NB4 (cell line): ENCODE data around the gene CFL1.

ENCODE experiments used
- CTCF ChIP-seq: IDR thresholded peaks from one replicate; pipeline ENCODE4 v1.5.1; 2012; ENCODE audit warnings: low read depth, low read length
- MAX ChIP-seq: IDR thresholded peaks from 2 replicates; pipeline ENCODE4 v1.6.1; 2011; ENCODE audit warnings: low read depth, low read length
- MYC ChIP-seq: IDR thresholded peaks from 2 replicates; pipeline ENCODE4 v1.6.1; 2011; ENCODE audit warnings: low read depth, low read length
- POLR2A ChIP-seq: IDR thresholded peaks from 2 replicates; pipeline ENCODE4 v1.6.1; 2011; ENCODE audit warnings: mild to moderate bottlenecking; ENCODE audit not compliant: insufficient read length; ENCODE audit errors: extremely low read depth

GRCh38 chr11:65847746-65848145 lies 10.2 kb downstream of the CFL1 start:
- TF ChIP-seq CTCF = no peak
- TF ChIP-seq POLR2A = no peak
- TF ChIP-seq MAX = no peak
- TF ChIP-seq MYC = no peak
